ENCODE measurements around the gene PLSCR1.

GRCh38 chr3:146532406-146532805 is 12.0 kb downstream of the PLSCR1 start:
- TF ChIP-seq CTCF (IDR thresholded peaks at IDR 0.05; ENCODE audit: low read depth, low read length, poor library complexity, severe bottlenecking): no peak
- no peak for TF ChIP-seq EZH2phosphoT487 (IDR thresholded peaks at IDR 0.05; ENCODE audit: borderline replicate concordance, low read length)
